Activated CD4-positive, alpha-beta T cell treated with anti-CD3 and anti-CD28 coated beads for 4 hours (primary cell): Measurements from ENCODE around the gene ARHGAP25.

ENCODE experiments used
- DNase-seq, 2 donors: peaks; one replicate each; pipeline ENCODE4 v3.0.0-alpha.2; 2020

Gene ARHGAP25

DNA sequence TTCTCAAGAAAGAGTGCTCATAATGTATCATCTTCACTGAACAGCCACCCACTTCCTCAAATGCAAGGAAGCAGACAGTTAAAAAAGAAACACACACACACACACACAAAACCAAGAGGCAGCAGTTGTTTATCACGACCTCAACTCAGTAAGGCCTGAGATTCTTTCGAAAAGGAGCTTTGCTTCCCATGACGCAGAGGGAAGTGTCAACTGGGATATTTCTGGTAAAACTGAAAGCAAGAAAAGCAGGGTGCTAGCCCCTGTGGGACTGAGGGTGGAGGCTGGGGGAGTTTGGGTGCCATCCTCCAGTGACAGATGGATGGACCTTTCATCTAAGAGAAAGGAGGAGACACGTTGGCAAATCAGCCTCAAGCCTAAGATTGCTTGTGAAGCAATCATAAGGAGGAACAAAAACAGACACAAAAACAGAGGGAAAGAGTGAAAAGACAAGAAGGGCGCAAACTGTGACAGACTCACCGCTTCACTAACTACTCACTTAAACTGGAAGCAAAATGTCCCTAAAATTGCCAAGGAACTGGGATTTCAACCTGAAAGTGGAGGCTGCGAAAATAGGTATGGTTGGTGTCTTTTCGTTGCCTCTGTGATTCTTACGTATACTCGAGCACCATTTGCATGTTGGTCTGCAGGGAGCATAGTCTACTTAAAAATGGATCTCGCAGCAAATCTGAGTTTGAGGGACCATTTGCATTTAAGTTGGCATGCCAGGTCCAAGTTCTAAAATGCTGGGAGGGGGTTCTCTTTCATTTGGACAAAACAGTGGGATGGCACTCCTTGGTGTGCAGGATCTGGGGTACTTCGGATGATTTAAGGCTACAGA lies at the start of gene ARHGAP25:
ARHGAP25 (plus strand) TSS at position 124 of the 838 bp plus-strand sequence; CDS start at position 513, 389 bp downstream.
- DNase-seq: peak; percentile 45 to 64

DNA sequence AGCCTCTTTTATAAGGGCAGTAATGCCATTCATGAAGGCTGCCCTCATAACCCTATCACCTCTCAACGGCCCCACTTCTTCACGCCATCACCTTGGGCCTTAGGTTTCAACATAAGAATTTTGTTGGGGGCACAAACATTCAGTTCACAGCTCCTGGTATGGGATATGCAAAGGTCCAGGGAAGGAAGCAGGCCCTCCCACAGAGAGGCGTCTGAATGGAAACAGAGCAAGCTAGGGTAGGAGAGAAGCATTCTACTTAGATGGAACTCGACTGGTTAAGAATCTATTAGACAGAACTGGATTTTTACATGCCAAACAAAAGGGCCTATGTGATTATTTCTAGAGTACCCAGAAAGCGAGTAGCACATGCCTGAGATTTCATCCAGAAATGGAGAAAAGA lies 48.4 kb upstream of the ARHGAP25 start:
- no peak for DNase-seq

DNA sequence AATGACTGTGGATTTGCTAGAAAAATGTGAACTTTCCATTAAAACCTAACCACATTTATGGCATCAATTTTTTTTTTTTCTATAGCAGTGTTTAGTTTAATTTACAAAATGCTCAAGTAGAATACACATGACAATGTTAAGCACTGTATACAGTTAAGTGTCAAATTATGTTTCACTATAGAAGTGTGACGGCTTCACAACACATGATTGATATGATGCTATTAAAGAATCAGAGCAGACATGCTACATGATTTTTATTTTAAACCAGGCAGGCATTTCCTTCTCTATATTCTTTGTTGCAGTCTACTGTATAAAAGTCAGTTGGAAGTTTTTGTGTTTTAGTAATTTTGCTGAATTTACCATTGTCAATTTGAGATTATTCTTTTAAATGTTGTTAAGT lies 47.6 kb upstream of the ARHGAP25 start:
- DNase-seq: no peak

DNA sequence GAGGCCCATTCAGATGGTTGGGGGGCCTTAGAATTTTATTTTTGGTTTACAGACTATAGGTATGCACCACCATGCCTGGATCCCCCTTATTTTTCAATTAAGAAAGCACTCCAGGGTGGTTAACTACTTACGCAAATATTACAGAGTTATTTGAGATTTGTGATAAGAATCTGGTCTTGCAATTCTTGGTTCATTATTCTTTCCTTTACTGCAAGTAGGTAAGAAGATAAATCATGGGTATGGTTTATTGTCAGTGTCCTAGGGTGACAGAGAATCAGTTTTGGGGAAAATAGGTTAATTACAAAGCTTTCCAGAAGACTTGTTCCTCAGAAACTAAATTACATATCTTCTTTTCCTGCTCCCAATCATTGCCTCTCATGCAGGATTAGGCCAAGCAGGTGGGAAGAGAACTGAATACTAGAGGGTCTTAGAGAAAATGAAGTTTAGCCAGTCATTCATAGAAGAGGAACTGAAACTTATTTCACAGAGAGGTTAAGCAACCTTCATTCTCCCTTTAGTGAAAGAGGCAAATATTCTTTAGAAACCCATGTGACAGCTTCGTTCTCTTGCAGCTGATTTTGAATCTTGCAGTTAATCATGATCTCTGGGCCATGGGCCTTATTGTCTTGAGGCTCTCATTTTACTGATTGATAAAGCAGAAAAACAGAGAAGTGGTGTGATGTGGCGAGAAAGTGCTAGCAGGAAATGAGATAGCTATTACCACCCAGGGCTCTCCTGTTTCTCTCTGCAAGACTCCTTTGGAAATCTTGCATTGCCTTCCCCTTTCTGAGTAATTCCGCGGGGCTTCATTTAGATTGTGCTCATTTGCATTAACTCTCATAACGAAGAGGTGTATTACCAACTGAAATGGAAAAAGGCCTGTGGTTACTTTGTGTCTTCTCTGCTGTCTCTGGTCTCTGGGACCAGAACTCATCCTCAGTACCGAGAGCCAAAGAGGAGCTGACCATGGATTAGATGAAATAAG lies 44.8 kb upstream of the ARHGAP25 start:
- no peak for DNase-seq

- no peak for DNase-seq
Observed at GRCh38 chr2:68690851-68691250, 43.8 kb upstream of the ARHGAP25 start.

GRCh38 chr2:68692511-68692910 lies 42.1 kb upstream of the ARHGAP25 start:
- no peak for DNase-seq

DNA sequence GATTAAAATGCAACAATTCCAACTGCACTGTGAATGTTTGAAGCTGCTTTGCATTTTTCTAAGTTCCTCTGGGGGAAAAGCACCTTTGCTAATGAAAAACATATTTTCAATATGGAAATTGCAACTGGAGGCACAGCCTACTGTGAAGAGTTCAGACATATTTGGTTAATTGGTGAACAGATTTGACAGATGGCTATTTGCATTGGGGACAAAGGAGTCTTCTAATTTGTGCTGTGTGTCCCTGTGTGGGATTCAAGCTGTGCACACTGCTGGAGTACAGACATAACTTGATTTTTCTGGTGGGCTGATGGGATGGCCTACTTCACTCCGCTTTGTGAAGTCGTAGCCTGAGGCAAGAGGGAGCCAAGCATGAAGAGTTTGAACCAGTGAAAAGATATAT lies 40.7 kb upstream of the ARHGAP25 start:
- DNase-seq: no peak

- DNase-seq: no peak
Observed at GRCh38 chr2:68695971-68696370, 38.6 kb upstream of the ARHGAP25 start.

GRCh38 chr2:68696554-68696953 lies 38.1 kb upstream of the ARHGAP25 start:
- DNase-seq: no peak

GRCh38 chr2:68698567-68699377 lies 35.8 kb upstream of the ARHGAP25 start:
- no peak for DNase-seq

DNA sequence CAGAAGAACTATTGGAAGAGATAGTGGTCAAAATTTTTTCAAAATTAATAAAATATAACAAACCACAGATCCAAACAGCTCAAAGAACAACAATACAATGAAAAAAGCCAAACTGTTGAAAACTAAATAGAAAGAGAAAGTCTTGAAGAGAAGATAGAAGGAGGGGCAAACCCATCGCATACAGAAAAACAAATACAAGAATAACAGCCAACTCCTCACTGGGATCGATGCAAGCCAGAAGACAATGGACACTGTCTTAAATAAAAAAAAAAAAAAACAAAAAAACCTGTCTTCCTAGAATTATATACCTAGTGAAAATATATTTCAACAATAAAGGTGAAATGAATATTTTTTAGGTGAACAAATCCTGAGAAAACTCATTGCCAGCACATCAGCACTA lies 34.1 kb upstream of the ARHGAP25 start:
- no peak for DNase-seq

DNA sequence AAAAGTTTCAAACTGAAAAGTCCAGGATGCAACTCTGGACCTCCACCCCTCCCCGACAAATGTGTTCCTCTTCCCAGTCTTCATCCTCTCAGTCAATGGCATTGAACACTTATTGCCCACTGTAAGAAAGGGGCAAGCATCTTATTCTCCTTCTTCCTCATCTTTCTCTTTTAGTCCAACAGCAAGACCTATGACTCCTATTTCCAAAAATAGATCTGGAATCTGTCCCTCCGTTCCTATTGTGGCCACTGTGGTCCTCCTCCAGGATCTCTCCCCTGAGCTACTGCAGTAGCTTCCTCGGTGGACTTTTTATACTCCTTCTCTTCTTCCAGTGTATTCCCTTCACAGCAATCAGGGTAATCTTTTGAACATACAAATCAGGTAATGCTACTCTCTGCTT lies 28.0 kb upstream of the ARHGAP25 start:
- no peak for DNase-seq

GRCh38 chr2:68708629-68709028 lies 26.0 kb upstream of the ARHGAP25 start:
- DNase-seq: no peak

DNA sequence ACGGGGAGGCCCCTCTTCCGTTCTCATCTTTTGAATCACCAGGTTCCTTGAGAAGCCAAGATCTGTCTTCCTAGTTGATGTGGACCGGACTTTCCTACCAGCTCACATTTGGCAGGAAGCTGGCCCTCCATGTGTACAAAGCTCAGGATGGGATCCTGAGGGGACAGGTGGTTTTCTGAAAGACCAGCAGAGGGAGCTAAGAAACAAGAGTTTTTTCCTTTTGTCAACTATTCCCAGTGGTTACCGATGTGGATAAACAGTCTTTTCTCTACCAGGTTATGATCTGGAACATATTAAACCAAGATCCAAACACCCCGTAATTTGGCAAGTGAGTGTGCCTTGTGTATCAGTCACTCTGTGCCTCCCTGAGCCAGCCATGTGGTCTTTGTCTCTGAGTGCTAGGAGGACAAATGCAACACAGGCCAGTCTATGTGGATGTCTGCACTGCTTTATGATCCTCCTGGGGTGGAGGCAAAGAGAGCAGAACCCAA lies 25.1 kb upstream of the ARHGAP25 start:
- peak in 1 of 2 donors; percentile 32 for DNase-seq

DNA sequence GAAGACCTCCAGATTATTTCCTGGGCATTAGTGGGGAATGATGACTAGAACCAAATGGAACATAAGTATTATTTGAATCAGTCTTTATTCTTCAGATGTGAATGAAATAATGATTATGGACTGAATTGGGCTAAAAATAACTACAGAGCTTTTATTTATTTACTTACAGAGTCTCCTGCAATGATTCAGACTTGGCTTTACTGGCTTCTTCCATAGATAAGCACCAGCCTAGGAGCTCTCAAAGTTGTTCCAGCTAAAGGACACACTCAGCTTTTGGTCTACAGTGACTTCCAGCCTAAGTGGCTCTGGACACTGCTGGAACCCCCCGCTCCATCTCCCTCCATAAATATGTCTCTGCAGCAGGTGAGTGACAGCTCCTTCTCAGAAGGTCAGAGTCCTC lies 24.3 kb upstream of the ARHGAP25 start:
- no peak for DNase-seq

GRCh38 chr2:68710756-68711155 lies 23.9 kb upstream of the ARHGAP25 start:
- DNase-seq: no peak

DNA sequence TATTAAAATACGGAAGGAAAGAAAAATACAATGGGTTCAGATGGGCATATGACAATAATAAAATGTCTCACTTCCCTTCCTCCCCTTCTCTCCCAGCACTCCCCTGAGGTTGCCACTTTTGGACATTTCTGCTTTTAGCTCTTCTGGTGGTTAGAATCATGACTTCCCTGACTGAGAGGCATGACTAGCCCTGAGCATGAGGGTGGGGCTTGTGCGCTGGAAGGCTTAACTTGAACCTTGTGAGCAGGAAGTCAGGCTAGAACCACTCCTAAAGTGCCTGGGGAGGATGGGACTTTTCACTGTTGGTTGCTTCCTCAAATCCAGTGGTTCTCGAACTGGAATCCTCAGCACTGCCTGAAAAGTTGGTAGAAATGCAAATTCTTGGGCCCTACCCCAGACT lies 19.7 kb upstream of the ARHGAP25 start:
- peak in 1 of 2 donors; percentile 46 for DNase-seq

- peak; percentile 41 to 50 for DNase-seq
Observed at GRCh38 chr2:68715353-68716041, 19.1 kb upstream of the ARHGAP25 start.

DNA sequence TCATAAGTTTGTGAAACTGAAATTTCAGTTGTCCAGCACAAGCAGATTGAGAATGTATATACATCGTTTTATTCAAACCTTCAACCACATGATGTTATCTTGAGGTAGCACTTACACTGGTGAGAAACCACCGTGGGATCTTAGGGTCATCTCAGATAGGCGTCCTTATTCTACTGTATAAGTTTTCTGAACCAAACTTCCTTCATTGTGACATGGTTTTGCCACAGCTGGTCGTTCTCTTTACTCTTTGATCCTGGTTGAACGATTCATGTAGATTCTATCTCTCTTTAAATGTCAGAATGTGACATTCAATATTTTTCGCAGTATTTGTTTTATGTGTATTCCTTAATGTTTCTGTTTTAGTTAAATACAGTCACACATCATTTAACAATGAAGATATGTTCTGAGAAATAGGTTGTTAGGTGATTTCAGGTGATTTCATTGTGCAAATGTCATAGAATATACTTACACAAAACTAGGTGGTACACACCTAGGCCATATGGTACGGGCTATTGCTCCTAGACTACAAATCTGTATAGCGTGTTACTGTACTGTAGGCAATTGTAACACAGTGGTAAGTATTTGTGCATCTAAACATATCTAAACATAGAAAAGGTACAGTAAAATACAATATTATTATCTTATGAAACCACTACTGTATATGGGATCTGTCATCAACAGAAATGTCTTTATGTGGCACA lies 17.9 kb upstream of the ARHGAP25 start:
- no peak for DNase-seq

DNA sequence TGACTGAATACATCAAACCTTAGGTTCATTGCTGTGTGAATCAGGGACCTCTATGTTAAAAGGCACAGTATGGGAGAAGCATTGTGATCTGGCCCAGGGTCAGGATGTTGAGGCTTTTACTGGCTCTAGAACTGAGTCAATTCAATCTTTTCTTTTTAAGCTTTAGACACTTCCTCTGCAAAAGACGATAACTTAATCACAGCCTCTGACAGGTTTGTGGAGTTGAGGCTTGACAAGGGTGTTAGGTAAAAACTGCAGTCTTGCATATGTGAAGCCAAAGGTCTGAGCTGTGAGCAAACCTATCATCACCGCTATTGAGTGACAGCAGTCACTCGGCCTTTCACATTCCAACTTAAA lies 17.3 kb upstream of the ARHGAP25 start:
- no peak for DNase-seq

DNA sequence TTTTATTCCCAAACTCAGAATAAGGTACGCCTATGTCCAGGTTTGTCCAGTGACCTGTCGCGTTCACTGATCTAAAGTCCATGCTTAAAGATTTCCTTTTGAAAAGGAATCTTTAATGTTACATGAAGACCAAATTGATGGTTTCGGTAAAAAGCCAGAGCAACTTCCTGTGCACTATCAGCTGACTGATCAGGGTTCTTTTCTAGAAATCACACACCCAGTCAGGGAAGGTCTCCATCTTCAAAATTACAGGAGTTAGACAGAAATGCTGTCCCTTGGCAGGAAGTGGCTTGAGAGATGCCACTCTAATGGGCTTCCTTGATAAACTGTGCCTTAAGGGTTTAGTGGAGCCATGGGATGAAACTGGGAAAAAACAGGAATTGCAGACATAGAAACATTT lies 14.7 kb upstream of the ARHGAP25 start:
- no peak for DNase-seq
